ENCODE measurements around the gene TMEM170A.
"Not testable (repeated sequence)": the region's sequence is repeated elsewhere in the genome, so short reads cannot be mapped to it uniquely, and the experiment has no call there.

TMEM170A gene

GRCh38 chr16:75446416-75446815, 18.1 kb downstream of the TMEM170A start:
- DNase-seq: no peak

- DNase-seq: no peak
Observed at GRCh38 chr16:75445298-75445697, 19.2 kb downstream of the TMEM170A start.

GRCh38 chr16:75443298-75443697, 21.2 kb downstream of the TMEM170A start:
- no peak for DNase-seq

- DNase-seq: peak; percentile 80
Observed at GRCh38 chr16:75433732-75434413, 30.6 kb downstream of the TMEM170A start.

- DNase-seq: peak; percentile 90
Observed at GRCh38 chr16:75432828-75433731, 31.4 kb downstream of the TMEM170A start, which contains the start of gene CFDP1. Gene CFDP1, minus strand, starts transcription at chr16:75433503. Its CDS starts 151 bp downstream, at chr16:75433352.

- DNase-seq: no peak
Observed at GRCh38 chr16:75429621-75430403, 34.7 kb downstream of the TMEM170A start.

- DNase-seq: not testable (repeated sequence)
Observed at GRCh38 chr16:75426524-75426923, 38.0 kb downstream of the TMEM170A start.

GRCh38 chr16:75424105-75424762, 40.3 kb downstream of the TMEM170A start:
- DNase-seq: not testable (repeated sequence)

GRCh38 chr16:75423723-75424104, 40.8 kb downstream of the TMEM170A start:
- DNase-seq: no peak

- no peak for DNase-seq
Observed at GRCh38 chr16:75421820-75422126, 42.7 kb downstream of the TMEM170A start.

GRCh38 chr16:75420987-75421819, 43.3 kb downstream of the TMEM170A start:
- peak; percentile 70 for DNase-seq

- DNase-seq: no peak
Observed at GRCh38 chr16:75416904-75417565, 47.5 kb downstream of the TMEM170A start.

GRCh38 chr16:75415169-75415905, 49.2 kb downstream of the TMEM170A start:
- DNase-seq: no peak

- DNase-seq: no peak
Observed at GRCh38 chr16:75413951-75414350, 50.5 kb downstream of the TMEM170A start.

GRCh38 chr16:75406943-75407342, 57.5 kb downstream of the TMEM170A start:
- DNase-seq: no peak

- DNase-seq: peak; percentile 24
Observed at GRCh38 chr16:75402821-75403475, 61.5 kb downstream of the TMEM170A start.

GRCh38 chr16:75402159-75402820, 62.2 kb downstream of the TMEM170A start:
- DNase-seq: peak; percentile 51

- no peak for DNase-seq
Observed at GRCh38 chr16:75401691-75402090, 62.8 kb downstream of the TMEM170A start.

- no peak for DNase-seq
Observed at GRCh38 chr16:75398333-75398732, 66.2 kb downstream of the TMEM170A start.
